ENCODE data around the gene EVC2.

- TF ChIP-seq CTCF (conservative IDR thresholded peaks at IDR 0.05; ENCODE audit: low read depth, low read length) (no peak), EZH2phosphoT487 (IDR thresholded peaks at IDR 0.05; ENCODE audit: borderline replicate concordance, low read length) (no peak)
These were observed 12.6 kb upstream of the EVC2 start for GRCh38 chr4:5720980-5721379.

Measured in PC-3 (cell line).